Measurements from ENCODE around the gene LLPH. TPM values are rescaled to one million over a fixed set of nuclear protein-coding genes. Genes with fewer than 3 reads are reported as not detected.

Gene LLPH
- total RNA-seq, 1 donor from 2014 or later = 14.4 TPM

DNA sequence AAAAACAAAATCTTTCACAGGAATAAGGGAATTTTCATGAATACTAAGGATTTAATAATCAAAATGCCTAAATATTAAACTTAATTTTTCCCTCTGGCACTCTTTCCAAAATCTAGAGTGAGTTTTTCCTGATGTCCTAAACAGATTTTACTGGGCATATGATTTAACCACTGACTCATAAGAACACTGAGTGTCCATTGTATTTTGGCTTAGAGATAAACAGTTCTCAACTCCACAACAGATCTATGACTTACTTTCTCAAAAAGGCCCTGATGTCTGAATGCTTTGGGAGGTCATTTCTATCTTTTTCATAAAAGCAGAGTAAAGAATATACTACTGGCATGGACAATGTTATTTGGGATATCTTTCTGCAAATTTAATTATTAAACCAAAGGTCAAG, 24.2 kb upstream of the LLPH start:
- no peak overlapping the region for H3K4me3 Mint-ChIP-seq (ENCODE audit: unreplicated experiment)
- H3K27me3 Mint-ChIP-seq (ENCODE audit: unreplicated experiment) = peaks cover 2% of the 10 kb centered on the region
- no peak for TF ChIP-seq CTCF (IDR thresholded peaks at IDR 0.05; ENCODE audit: partially characterized antibody, unreplicated experiment)
- H3K4me1 Mint-ChIP-seq (ENCODE audit: low read depth, unreplicated experiment) = no peaks in the 10 kb centered on the region
- no peak for DNase-seq
- H3K27ac Mint-ChIP-seq (ENCODE audit: unreplicated experiment) = no peak overlapping the region
- H3K36me3 Mint-ChIP-seq (ENCODE audit: unreplicated experiment) = no peaks in the 10 kb centered on the region
- H3K9me3 Mint-ChIP-seq (ENCODE audit: unreplicated experiment) = no peaks in the 10 kb centered on the region

DNA sequence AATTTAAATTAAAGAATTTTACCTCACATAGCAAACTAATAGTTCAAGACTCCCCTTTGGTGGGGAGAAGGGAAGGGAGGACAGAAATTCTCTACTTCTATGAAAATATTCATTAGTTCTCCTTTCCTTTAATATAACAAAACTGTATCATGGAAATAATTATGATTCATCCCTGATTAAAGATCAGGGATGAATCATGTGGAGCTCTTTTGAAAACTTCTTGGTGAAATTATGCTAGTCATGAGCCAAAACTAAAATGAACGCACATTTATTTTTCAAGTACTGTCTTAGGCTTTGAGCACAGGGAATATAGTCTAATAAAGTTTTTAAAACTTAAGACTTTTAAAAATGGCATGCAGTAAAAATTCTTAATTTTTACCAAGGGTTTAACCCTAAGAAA, 22.2 kb upstream of the LLPH start:
- H3K9me3 Mint-ChIP-seq (ENCODE audit: unreplicated experiment) = no peaks in the 10 kb centered on the region
- H3K27me3 Mint-ChIP-seq (ENCODE audit: unreplicated experiment) = peaks cover 2% of the 10 kb centered on the region
- no peaks in the 10 kb centered on the region for H3K4me1 Mint-ChIP-seq (ENCODE audit: low read depth, unreplicated experiment)
- no peak overlapping the region for H3K4me3 Mint-ChIP-seq (ENCODE audit: unreplicated experiment)
- no peak overlapping the region for H3K27ac Mint-ChIP-seq (ENCODE audit: unreplicated experiment)
- H3K36me3 Mint-ChIP-seq (ENCODE audit: unreplicated experiment) = no peaks in the 10 kb centered on the region
- DNase-seq = no peak
- no peak for TF ChIP-seq CTCF (IDR thresholded peaks at IDR 0.05; ENCODE audit: partially characterized antibody, unreplicated experiment)

DNA sequence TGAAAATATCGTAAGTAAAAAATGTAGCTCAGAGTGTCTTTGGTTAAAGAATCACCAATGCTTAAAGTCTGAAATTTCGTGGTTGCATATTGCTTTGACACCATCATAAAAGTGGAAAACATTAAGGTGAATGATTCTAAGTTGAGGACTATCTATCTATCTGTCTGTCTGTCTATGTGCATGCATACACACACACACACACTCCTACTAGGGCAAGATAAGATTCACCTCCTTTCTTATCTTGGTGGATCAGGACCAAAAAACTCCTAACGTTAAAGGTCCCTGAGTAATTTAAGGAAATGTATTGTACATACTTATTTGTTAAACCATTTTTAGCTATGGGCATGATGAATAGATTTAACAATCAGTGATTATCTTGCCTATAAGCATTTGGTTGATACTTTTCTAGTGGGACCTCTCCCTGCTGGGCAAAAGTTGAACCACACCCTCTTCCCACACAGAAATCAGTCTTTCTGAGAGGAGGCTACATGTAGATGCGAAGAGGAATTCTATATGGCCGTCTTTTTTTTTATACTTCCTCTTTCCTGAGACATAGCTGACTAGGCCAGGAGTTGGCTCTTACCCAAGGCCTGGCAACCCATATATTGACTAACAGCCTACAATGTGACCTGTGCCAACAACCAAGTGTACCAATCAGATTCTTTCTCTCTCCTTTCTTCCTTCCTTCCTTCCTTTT, 19.3 kb upstream of the LLPH start:
- no peaks in the 10 kb centered on the region for H3K9me3 Mint-ChIP-seq (ENCODE audit: unreplicated experiment)
- peaks cover 3% of the 10 kb centered on the region for H3K4me1 Mint-ChIP-seq (ENCODE audit: low read depth, unreplicated experiment)
- H3K36me3 Mint-ChIP-seq (ENCODE audit: unreplicated experiment) = no peaks in the 10 kb centered on the region
- no peak overlapping the region for H3K27ac Mint-ChIP-seq (ENCODE audit: unreplicated experiment)
- H3K4me3 Mint-ChIP-seq (ENCODE audit: unreplicated experiment) = no peak overlapping the region
- H3K27me3 Mint-ChIP-seq (ENCODE audit: unreplicated experiment) = no peaks in the 10 kb centered on the region
- no peak for DNase-seq
- TF ChIP-seq CTCF (IDR thresholded peaks at IDR 0.05; ENCODE audit: partially characterized antibody, unreplicated experiment) = peak; percentile 41

- peaks cover 17% of the 10 kb centered on the region for H3K36me3 Mint-ChIP-seq (ENCODE audit: unreplicated experiment)
- peaks cover 2% of the 10 kb centered on the region for H3K9me3 Mint-ChIP-seq (ENCODE audit: unreplicated experiment)
- peaks cover 3% of the 10 kb centered on the region for H3K4me1 Mint-ChIP-seq (ENCODE audit: low read depth, unreplicated experiment)
- no peak overlapping the region for H3K4me3 Mint-ChIP-seq (ENCODE audit: unreplicated experiment)
- DNase-seq = no peak
- no peaks in the 10 kb centered on the region for H3K27me3 Mint-ChIP-seq (ENCODE audit: unreplicated experiment)
- no peak overlapping the region for H3K27ac Mint-ChIP-seq (ENCODE audit: unreplicated experiment)
- TF ChIP-seq CTCF (IDR thresholded peaks at IDR 0.05; ENCODE audit: partially characterized antibody, unreplicated experiment) = peak; percentile 17
These were observed 14.5 kb upstream of the LLPH start for GRCh38 chr12:66144791-66145754.

GRCh38 chr12:66143868-66144267, 13.3 kb upstream of the LLPH start:
- Mint-ChIP-seq H3K9me3 (ENCODE audit: unreplicated experiment) (peaks cover 5% of the 10 kb centered on the region), H3K36me3 (ENCODE audit: unreplicated experiment) (peaks cover 25% of the 10 kb centered on the region), H3K4me3 (ENCODE audit: unreplicated experiment) (no peak overlapping the region), H3K27me3 (ENCODE audit: unreplicated experiment) (no peaks in the 10 kb centered on the region), H3K27ac (ENCODE audit: unreplicated experiment) (no peak overlapping the region), H3K4me1 (ENCODE audit: low read depth, unreplicated experiment) (peaks cover 3% of the 10 kb centered on the region)
- DNase-seq = no peak
- no peak for TF ChIP-seq CTCF (IDR thresholded peaks at IDR 0.05; ENCODE audit: partially characterized antibody, unreplicated experiment)
